NB4 (cell line): ENCODE data around the gene COQ2.
"Not testable (repeated sequence)": the region's sequence is repeated elsewhere in the genome, so short reads cannot be mapped to it uniquely, and the experiment has no call there.

Source experiments
- CTCF ChIP-seq: IDR thresholded peaks from one replicate; pipeline ENCODE4 v1.5.1; 2012; ENCODE audit warnings: low read depth, low read length
- MAX ChIP-seq: IDR thresholded peaks from 2 replicates; pipeline ENCODE4 v1.6.1; 2011; ENCODE audit warnings: low read depth, low read length
- MYC ChIP-seq: IDR thresholded peaks from 2 replicates; pipeline ENCODE4 v1.6.1; 2011; ENCODE audit warnings: low read depth, low read length
- POLR2A ChIP-seq: IDR thresholded peaks from 2 replicates; pipeline ENCODE4 v1.6.1; 2011; ENCODE audit warnings: mild to moderate bottlenecking; ENCODE audit not compliant: insufficient read length; ENCODE audit errors: extremely low read depth

GRCh38 chr4:83235645-83236133, 48.9 kb downstream of the COQ2 start:
- TF ChIP-seq CTCF, POLR2A, MAX, MYC: not testable (repeated sequence)
